Adipose tissue (tissue), 3 donors: ENCODE measurements around the gene ARSB. TPM values are rescaled to one million over a fixed set of nuclear protein-coding genes. Genes with fewer than 3 reads are reported as not detected.

ENCODE experiments used
- H3K27ac ChIP-seq: one replicate; pipeline ENCODE4 v1.5.1; 2013; ENCODE audit warnings: low read depth, low read length
- WGBS, 3 donors: extraction: QIAGEN DNeasy Blood & Tissue Kit; methylation state at CpG; one replicate each; pipeline ENCODE4 v1.1.7; 2013; 5-methylcytosine and 5-hydroxymethylcytosine counted together
- polyA plus RNA-seq, 3 donors: library from polyadenylated mRNA; stranded (reverse); fragments of 200-250 nt; gene quantifications; one replicate each; pipeline ENCODE4 v1.2.3, GENCODE V29; 2013
- donor health status: healthy with polysubstance abuse.
- donor health status: Bipolar disorder and iron deficiency.
- donor health status: healthy.

Gene ARSB
- polyA plus RNA-seq, 3 donors: 1.8 to 4.1 (median 3.9) TPM

DNA sequence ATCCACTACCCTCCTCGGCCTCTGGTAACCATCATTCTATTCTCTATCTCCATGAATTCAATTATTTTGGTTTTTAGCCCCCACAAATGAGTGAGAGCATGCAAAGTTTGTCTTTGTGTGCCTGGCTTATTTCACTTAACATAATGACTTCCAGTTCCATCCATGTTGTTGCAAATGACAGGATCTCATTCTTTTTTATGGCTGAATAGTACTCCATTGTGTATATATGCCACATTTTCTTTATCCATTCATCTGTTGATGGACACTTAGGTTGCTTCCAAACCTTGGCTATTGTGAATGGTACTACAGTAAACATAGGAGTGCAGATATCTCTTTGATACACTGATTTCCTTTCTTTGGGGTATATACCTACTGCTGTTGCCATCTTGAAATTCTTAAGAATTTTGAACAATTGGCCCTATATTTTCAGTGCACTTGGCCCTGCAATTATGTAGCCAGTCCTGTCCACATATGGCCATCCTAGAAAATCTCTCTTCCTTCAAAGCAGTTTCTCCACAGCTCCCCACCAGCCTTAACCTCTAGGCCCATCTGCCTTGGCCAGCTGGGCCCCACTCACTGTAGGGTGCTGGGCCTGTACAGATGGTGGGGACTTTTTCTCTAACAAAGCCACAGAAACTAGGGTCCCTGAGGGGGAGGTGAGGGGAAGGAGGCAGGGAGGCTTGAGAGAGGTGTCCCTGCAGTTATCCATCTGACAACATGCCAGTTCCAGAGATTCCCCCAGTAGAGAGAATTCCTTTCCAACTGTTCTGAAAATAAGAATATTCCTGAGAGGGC lies 254.6 kb downstream of the ARSB start:
- WGBS, 3 donors: 94 to 96% (median 95%) methylated on average over 1 of the region's 1 CpG

DNA sequence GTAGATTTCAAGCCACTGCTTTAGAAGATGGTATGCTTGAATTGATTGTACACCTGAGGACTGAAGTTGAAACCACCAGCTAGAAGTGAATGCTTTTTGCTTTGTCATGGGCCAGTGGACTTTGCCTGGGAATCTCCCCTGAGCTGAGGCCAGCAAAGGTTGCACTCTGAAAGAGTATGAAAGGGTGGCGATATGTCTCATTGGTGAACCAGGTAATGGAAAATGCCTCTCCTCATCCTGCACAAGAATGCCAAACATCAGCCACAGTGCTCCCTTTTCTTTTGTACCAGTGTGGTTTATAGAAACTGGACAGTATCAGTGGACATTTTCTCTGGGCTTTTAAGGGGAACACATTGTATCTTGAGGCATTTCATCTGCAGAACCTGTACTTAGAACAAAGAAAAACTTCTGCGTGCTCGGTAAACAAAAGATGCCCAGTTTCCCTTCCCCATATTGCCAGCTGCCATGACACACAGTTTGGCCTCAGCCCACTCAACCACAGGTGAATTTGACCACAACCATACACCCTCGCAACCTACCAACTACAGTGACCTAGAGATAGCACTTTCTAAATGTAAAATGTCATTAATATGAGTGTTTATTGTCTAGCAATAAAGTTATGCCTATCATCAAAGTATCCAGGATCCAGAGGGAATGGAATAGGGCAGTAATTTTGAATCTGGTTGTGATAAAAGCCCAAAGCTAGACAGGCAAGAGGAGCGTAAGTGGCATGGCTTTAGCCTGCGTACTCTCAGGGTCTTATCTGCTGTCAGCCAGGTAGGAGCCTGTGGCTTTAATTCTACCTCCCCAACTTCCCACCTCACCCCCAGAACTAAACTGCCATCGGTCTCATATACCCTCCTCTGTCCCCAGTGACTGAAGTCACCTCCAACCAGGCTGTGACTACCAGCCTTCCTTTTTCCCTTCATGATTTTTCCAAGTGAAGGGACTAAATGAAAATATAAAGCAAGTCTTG lies 257.0 kb downstream of the ARSB start:
- H3K27ac ChIP-seq: no peak overlapping the region
- WGBS, 3 donors: 86 to 91% (median 91%) methylated on average over 7 of the region's 7 CpGs

More for the DNA sequence above, 254.6 kb downstream of the ARSB start:
- no peak overlapping the region for H3K27ac ChIP-seq

Other genes with a start within 250 kb of the ARSB start
- 1 to 10 TPM in 2 of 3 donors, under 1 TPM in 1; 0.56 to 5.3 (median 3.7) TPM for gene DMGDH, start 84.4 kb upstream of the ARSB start, polyA plus RNA-seq
- 10 to 100 TPM in 2 of 3 donors, 1 to 10 TPM in 1; 2.1 to 21.7 (median 18.6) TPM for gene BHMT2, start 84.5 kb upstream of the ARSB start, polyA plus RNA-seq
- under 1 TPM in 1 of 3 donors, not detected in 2; 0.24 TPM for gene BHMT, start 126.5 kb upstream of the ARSB start, polyA plus RNA-seq